Measurements from ENCODE around the gene CENPT.

DNA sequence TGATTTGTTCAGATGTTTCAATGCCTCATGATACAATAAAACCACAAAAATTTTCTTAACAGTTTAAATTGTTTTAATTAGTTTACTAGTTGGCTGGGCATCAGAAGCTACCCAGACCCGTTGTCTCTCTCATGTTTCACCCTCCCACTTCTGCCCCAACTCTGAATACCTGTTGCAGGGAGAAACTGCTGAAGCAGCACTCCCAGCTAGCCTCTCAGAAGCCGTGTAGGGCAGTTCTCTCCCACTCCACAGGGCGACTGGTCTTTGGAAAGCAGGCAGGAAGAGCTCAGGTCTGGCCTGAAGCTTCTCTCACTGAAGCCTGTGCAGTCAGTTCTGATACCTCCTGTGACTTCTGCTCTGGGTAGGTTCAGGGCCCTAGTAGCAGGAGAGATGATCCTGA, 23.8 kb upstream of the CENPT start:
- TF ChIP-seq YY1 (IDR thresholded peaks at IDR 0.05; ENCODE audit: insufficient read depth, insufficient read length) (no peak), ZNF274 (IDR thresholded peaks at IDR 0.05; ENCODE audit: low read depth, low read length) (no peak), SUZ12 (IDR thresholded peaks at IDR 0.05; ENCODE audit: extremely low read depth, insufficient read depth, insufficient read length) (no peak)
